ENCODE data around the gene SYNPR.

DNA sequence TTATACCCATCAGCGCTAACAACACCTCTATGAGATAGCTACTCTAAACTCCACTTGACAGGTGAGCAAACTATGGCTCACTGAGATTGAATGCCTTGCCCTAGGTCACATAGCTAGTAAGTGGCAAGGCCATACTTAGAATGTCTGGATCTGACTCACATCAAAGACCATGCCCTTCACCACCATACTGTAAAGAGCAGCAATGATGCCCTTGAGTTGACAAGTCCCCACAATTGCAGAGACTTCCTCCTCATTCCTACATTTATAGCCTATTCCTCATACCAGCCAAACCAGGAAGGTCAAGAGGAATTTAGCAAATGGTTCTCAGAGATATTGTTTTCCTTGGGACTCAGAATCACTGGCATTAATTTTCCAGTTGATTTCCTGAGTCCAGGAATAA is 216.5 kb downstream of the SYNPR start:
- TF ChIP-seq, protein P1, sequence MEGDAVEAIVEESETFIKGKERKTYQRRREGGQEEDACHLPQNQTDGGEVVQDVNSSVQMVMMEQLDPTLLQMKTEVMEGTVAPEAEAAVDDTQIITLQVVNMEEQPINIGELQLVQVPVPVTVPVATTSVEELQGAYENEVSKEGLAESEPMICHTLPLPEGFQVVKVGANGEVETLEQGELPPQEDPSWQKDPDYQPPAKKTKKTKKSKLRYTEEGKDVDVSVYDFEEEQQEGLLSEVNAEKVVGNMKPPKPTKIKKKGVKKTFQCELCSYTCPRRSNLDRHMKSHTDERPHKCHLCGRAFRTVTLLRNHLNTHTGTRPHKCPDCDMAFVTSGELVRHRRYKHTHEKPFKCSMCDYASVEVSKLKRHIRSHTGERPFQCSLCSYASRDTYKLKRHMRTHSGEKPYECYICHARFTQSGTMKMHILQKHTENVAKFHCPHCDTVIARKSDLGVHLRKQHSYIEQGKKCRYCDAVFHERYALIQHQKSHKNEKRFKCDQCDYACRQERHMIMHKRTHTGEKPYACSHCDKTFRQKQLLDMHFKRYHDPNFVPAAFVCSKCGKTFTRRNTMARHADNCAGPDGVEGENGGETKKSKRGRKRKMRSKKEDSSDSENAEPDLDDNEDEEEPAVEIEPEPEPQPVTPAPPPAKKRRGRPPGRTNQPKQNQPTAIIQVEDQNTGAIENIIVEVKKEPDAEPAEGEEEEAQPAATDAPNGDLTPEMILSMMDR (IDR thresholded peaks at IDR 0.05; ENCODE audit: borderline replicate concordance, extremely low read depth, low read length, poor library complexity, severe bottlenecking), result no peak
- no peak for TF ChIP-seq EZH2 (IDR thresholded peaks at IDR 0.05; ENCODE audit: borderline replicate concordance, low read depth, low read length, severe bottlenecking)
